Measurements from ENCODE around the gene PTPRC.

Gene PTPRC

GRCh38 chr1:198656500-198656932, 17.7 kb downstream of the PTPRC start:
- peak overlapping the region; percentile 82 for H3K27ac ChIP-seq

GRCh38 chr1:198657550-198658064, 18.8 kb downstream of the PTPRC start:
- H3K27ac ChIP-seq = peak overlapping the region; percentile 82
- no peak for TF ChIP-seq CTCF (conservative IDR thresholded peaks at IDR 0.05)

More at GRCh38 chr1:198656500-198656932, 17.7 kb downstream of the PTPRC start:
- no peak for TF ChIP-seq CTCF (conservative IDR thresholded peaks at IDR 0.05)

GRCh38 chr1:198660341-198661261, 21.8 kb downstream of the PTPRC start:
- no peak for TF ChIP-seq CTCF (conservative IDR thresholded peaks at IDR 0.05)
- no peak overlapping the region for H3K27ac ChIP-seq

- H3K27ac ChIP-seq = no peak overlapping the region
- no peak for TF ChIP-seq CTCF (conservative IDR thresholded peaks at IDR 0.05)
Measured at GRCh38 chr1:198662821-198663220, 24.0 kb downstream of the PTPRC start.

- no peak overlapping the region for H3K27ac ChIP-seq
- no peak for TF ChIP-seq CTCF (conservative IDR thresholded peaks at IDR 0.05)
Measured at GRCh38 chr1:198664068-198664788, 25.4 kb downstream of the PTPRC start.

- no peak overlapping the region for H3K27ac ChIP-seq
- TF ChIP-seq CTCF (conservative IDR thresholded peaks at IDR 0.05) = no peak
Measured at GRCh38 chr1:198667186-198667585, 28.3 kb downstream of the PTPRC start.

GRCh38 chr1:198667807-198668206, 29.0 kb downstream of the PTPRC start:
- H3K27ac ChIP-seq = no peak overlapping the region
- no peak for TF ChIP-seq CTCF (conservative IDR thresholded peaks at IDR 0.05)

Measured in VCaP (cell line).